Neural progenitor cell (in vitro differentiated cells): ENCODE measurements around the gene SPRING1.

Source experiments
- EZH2 ChIP-seq: fragments of 200-600 bp; sonication (generic); IDR thresholded peaks from 2 replicates; pipeline ENCODE4 v1.6.1; 2017; ENCODE audit warnings: antibody characterized with exemption, mild to moderate bottlenecking, moderate library complexity
- EZH2phosphoT487 ChIP-seq: fragments of 200-600 bp; sonication (generic); IDR thresholded peaks from 2 replicates; pipeline ENCODE4 v1.6.1; 2017; ENCODE audit warnings: antibody characterized with exemption
- TF ChIP-seq, protein P1 (sequence below): fragments of 200-600 bp; sonication (generic); IDR thresholded peaks from 2 replicates; pipeline ENCODE4 v1.5.1; 2017; ENCODE audit warnings: antibody characterized with exemption, mild to moderate bottlenecking

DNA sequence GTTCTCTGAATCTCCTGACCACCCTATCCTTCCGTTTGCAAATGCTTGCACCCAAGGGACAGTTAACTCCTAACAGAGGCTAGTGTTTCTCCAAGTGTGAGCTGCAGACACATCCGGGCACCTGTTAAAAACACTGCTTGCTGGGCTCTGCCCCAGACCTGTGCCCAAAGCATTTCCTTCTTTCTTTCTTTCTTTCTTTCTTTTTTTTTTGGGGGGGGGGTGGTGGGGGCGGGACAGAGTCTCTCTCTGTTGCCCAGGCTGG is 42.5 kb downstream of the SPRING1 start:
- TF ChIP-seq, protein P1, sequence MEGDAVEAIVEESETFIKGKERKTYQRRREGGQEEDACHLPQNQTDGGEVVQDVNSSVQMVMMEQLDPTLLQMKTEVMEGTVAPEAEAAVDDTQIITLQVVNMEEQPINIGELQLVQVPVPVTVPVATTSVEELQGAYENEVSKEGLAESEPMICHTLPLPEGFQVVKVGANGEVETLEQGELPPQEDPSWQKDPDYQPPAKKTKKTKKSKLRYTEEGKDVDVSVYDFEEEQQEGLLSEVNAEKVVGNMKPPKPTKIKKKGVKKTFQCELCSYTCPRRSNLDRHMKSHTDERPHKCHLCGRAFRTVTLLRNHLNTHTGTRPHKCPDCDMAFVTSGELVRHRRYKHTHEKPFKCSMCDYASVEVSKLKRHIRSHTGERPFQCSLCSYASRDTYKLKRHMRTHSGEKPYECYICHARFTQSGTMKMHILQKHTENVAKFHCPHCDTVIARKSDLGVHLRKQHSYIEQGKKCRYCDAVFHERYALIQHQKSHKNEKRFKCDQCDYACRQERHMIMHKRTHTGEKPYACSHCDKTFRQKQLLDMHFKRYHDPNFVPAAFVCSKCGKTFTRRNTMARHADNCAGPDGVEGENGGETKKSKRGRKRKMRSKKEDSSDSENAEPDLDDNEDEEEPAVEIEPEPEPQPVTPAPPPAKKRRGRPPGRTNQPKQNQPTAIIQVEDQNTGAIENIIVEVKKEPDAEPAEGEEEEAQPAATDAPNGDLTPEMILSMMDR = no peak
- TF ChIP-seq EZH2 (no peak), EZH2phosphoT487 (no peak)
